Caco-2 (cell line): ENCODE measurements around the gene SLC25A34. TPM values are rescaled to one million over a fixed set of nuclear protein-coding genes. Genes with fewer than 3 reads are reported as not detected.

ENCODE experiments used
- BruUV-seq: library from RNA; stranded (reverse); fragments of 400-500 nt; replicated peaks from 2 replicates; lab custom pipeline; 2021; lab: Mats Ljungman, UMichigan
- CTCF ChIA-PET: fragments of 300-600 bp; sonication (Branson Sonifier 250); formaldehyde crosslinking; loops from one replicate; lab custom pipeline; 2022; ENCODE audit warnings: antibody characterized with exemption; lab: Charles Lee
- POLR2A ChIA-PET: fragments of 300-600 bp; sonication (Branson Sonifier 250); formaldehyde crosslinking; loops from one replicate; lab custom pipeline; 2022; ENCODE audit warnings: antibody characterized with exemption; lab: Charles Lee
- DNase-seq, 2 experiments: peaks; one replicate each; pipeline versions ENCODE4 v3.0.0 to v3.0.0-alpha.2; 2020 to 2022
- H3K27me3 ChIP-seq: replicated peaks from 2 replicates; pipeline ENCODE4 v1.6.0; 2011; ENCODE audit warnings: low read length; ENCODE audit not compliant: control insufficient read depth, insufficient read depth
- H3K36me3 ChIP-seq: 2 replicates; pipeline ENCODE4 v1.5.1; 2011; ENCODE audit warnings: low read length; ENCODE audit not compliant: control insufficient read depth, insufficient read depth
- H3K4me1 ChIP-seq: fragments of 250-450 bp; sonication (Bioruptor Pico); 2 replicates; pipeline ENCODE4 v1.5.1; 2020; ENCODE audit warnings: mild to moderate bottlenecking
- H3K4me3 ChIP-seq: 2 replicates; pipeline ENCODE4 v1.5.1; 2011; ENCODE audit warnings: low read depth, mild to moderate bottlenecking, control low read depth, low read length
- H3K9me3 ChIP-seq: fragments of 250-450 bp; sonication (Bioruptor Pico); 2 replicates; pipeline ENCODE4 v1.5.1; 2020; ENCODE audit warnings: mild to moderate bottlenecking, moderate library complexity
- H3K27ac Mint-ChIP-seq: one replicate; pipeline ENCODE4 v1.8.0; 2022; ENCODE audit warnings: mixed read lengths; ENCODE audit not compliant: unreplicated experiment
- H3K27me3 Mint-ChIP-seq: one replicate; pipeline ENCODE4 v1.8.0; 2022; ENCODE audit warnings: mixed read lengths; ENCODE audit not compliant: insufficient read depth, unreplicated experiment
- H3K36me3 Mint-ChIP-seq: one replicate; pipeline ENCODE4 v1.8.0; 2022; ENCODE audit warnings: mild to moderate bottlenecking, mixed read lengths; ENCODE audit not compliant: insufficient read depth, unreplicated experiment
- H3K4me1 Mint-ChIP-seq: one replicate; pipeline ENCODE4 v1.8.0; 2022; ENCODE audit warnings: low read depth, mixed read lengths; ENCODE audit not compliant: unreplicated experiment
- H3K4me3 Mint-ChIP-seq: one replicate; pipeline ENCODE4 v1.8.0; 2022; ENCODE audit warnings: mild to moderate bottlenecking, moderate library complexity, mixed read lengths; ENCODE audit not compliant: unreplicated experiment
- H3K9me3 Mint-ChIP-seq: one replicate; pipeline ENCODE4 v1.8.0; 2022; ENCODE audit warnings: mixed read lengths; ENCODE audit not compliant: unreplicated experiment
- intact Hi-C: fragments of 100-400 bp; cut with micrococcal nuclease; formaldehyde crosslinking; loops from one replicate; pipeline ENCODE4 v1.10.0; 2022; ENCODE audit not compliant: unreplicated experiment
- total RNA-seq: library from RNA; stranded (reverse); gene quantifications from 2 replicates; pipeline ENCODE4 v1.2.3, GENCODE V29; 2022
- TF ChIP-seq, protein P1 (sequence below), 2 experiments: fragments of 200-600 bp in 1 of 2; IDR thresholded peaks; 1 replicate in 1 of 2; 2 replicates in 1 of 2; pipeline versions ENCODE4 v1.5.1 to v1.8.0; 2011 to 2022; ENCODE audit warnings: antibody characterized with exemption in 1 of 2, control low read depth in 1 of 2, inconsistent platforms in 1 of 2, low read depth in 1 of 2, low read length in 1 of 2, mild to moderate bottlenecking in 1 of 2, moderate library complexity in 1 of 2; ENCODE audit not compliant: insufficient read depth in 1 of 2, severe bottlenecking in 1 of 2, unreplicated experiment in 1 of 2

The SLC25A34 gene
- total RNA-seq, 1 experiment from 2014 or later: 1.1 TPM

DNA sequence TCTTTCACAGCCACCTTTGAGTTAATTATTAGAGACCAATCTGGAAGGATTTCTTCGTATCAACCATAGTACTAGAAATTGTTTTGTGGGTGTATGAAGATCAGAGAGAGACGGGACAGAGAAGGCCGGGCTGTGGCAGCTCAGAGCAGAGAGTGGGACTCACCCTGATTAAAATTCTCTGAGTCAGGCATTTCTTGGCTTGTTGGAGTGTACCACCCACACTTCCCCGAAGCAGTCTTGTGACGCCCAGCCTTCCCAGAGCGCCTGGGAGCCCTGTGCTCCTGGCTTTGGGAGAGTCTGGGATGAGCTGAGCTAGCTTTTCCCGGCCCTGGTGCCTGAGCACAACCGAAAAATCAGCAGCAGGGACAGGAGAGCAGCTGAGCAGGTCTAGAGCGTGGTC lies 32.5 kb upstream of the SLC25A34 start:
- H3K4me3 ChIP-seq: no peak overlapping the region
- TF ChIP-seq, protein P1, sequence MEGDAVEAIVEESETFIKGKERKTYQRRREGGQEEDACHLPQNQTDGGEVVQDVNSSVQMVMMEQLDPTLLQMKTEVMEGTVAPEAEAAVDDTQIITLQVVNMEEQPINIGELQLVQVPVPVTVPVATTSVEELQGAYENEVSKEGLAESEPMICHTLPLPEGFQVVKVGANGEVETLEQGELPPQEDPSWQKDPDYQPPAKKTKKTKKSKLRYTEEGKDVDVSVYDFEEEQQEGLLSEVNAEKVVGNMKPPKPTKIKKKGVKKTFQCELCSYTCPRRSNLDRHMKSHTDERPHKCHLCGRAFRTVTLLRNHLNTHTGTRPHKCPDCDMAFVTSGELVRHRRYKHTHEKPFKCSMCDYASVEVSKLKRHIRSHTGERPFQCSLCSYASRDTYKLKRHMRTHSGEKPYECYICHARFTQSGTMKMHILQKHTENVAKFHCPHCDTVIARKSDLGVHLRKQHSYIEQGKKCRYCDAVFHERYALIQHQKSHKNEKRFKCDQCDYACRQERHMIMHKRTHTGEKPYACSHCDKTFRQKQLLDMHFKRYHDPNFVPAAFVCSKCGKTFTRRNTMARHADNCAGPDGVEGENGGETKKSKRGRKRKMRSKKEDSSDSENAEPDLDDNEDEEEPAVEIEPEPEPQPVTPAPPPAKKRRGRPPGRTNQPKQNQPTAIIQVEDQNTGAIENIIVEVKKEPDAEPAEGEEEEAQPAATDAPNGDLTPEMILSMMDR (IDR thresholded peaks at IDR 0.05; ENCODE audit: insufficient read depth in 1 of 2, low read depth in 1 of 2, low read length in 1 of 2, severe bottlenecking in 1 of 2, unreplicated experiment in 1 of 2): no peak
- no peaks in the 10 kb centered on the region for H3K9me3 ChIP-seq
- no peak for DNase-seq
- Mint-ChIP-seq H3K27ac (no peak overlapping the region), H3K27me3 (no peaks in the 10 kb centered on the region), H3K4me3 (no peak overlapping the region), H3K4me1 (no peaks in the 10 kb centered on the region), H3K36me3 (peaks cover 14% of the 10 kb centered on the region), H3K9me3 (no peaks in the 10 kb centered on the region)
- BruUV-seq: no TSS peak
- CTCF ChIA-PET: no interaction called here
- H3K27me3 ChIP-seq: no peaks in the 10 kb centered on the region
- H3K36me3 ChIP-seq: no peaks in the 10 kb centered on the region
- H3K4me1 ChIP-seq: no peaks in the 10 kb centered on the region
- POLR2A ChIA-PET: no interaction called here
- intact Hi-C loops: no loop called here

DNA sequence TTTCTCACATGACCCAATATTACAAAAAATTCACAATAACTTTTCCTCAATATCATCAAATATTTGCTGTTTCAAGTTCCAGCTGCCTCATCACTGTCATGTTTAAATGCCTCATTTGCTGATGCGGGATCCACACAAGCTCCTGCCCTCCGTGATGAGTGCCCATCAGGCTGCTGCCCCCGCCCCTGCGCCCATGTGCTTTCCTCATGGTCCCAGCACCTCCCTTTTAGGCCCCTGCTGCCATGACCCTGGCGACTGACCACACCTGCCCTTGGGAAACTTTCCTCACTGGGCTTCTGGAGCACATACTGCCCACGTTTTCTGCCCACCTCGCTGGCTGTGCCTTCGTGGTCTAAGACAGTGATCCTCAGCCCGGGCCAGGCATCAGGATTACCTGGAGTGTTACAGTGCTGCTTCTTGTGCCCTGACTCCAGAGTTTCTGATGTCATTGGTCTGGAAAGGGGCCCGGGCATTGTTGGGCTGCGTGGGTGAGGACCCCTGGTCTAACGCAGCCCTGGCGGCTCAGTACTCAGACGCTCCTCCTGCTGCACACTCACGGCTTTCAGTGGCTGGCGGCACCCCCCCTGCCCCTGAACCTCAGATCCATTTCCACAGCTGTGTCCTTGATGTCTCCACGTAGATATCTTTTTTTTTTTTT lies 31.4 kb upstream of the SLC25A34 start:
- no peaks in the 10 kb centered on the region for H3K4me1 ChIP-seq
- Mint-ChIP-seq H3K9me3 (no peaks in the 10 kb centered on the region), H3K27me3 (no peaks in the 10 kb centered on the region), H3K4me3 (no peak overlapping the region), H3K4me1 (no peaks in the 10 kb centered on the region), H3K27ac (no peak overlapping the region), H3K36me3 (peaks cover 14% of the 10 kb centered on the region)
- no TSS peak for BruUV-seq
- DNase-seq: no peak
- TF ChIP-seq, protein P1 (IDR thresholded peaks at IDR 0.05; ENCODE audit: insufficient read depth in 1 of 2, low read depth in 1 of 2, low read length in 1 of 2, severe bottlenecking in 1 of 2, unreplicated experiment in 1 of 2): no peak
- ChIA-PET POLR2A (no interaction called here), CTCF (no interaction called here)
- no peaks in the 10 kb centered on the region for H3K27me3 ChIP-seq
- intact Hi-C loops: no loop called here
- no peak overlapping the region for H3K4me3 ChIP-seq
- no peaks in the 10 kb centered on the region for H3K36me3 ChIP-seq
- no peaks in the 10 kb centered on the region for H3K9me3 ChIP-seq

DNA sequence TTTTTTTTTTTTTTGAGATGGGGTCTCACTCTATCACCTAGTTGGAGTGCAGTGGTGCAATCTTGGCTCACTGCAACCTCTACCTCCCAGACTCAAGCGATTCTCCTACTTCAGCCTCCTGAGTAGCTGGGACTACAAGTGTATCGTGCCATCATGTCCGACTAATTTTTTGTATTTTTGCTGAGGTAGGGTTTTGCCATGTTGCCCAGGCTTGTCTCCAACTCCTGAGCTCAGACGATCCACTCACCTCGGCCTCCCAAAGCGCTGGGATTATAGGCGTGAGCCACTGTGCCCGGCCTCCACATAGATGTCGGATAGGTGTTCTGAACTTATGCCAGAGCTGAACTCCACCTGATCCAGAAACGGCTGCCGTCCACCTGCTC lies 30.9 kb upstream of the SLC25A34 start:
- Histone ChIP-seq H3K9me3 (no peaks in the 10 kb centered on the region), H3K27me3 (no peaks in the 10 kb centered on the region), H3K4me3 (no peak overlapping the region), H3K36me3 (no peaks in the 10 kb centered on the region), H3K4me1 (no peaks in the 10 kb centered on the region)
- intact Hi-C loops: no loop called here
- ChIA-PET CTCF (no interaction called here), POLR2A (no interaction called here)
- BruUV-seq: no TSS peak
- H3K36me3 Mint-ChIP-seq: peaks cover 14% of the 10 kb centered on the region
- H3K27me3 Mint-ChIP-seq: no peaks in the 10 kb centered on the region
- no peaks in the 10 kb centered on the region for H3K4me1 Mint-ChIP-seq
- no peak overlapping the region for H3K4me3 Mint-ChIP-seq
- no peaks in the 10 kb centered on the region for H3K9me3 Mint-ChIP-seq
- H3K27ac Mint-ChIP-seq: no peak overlapping the region
- no peak for DNase-seq
- TF ChIP-seq, protein P1 (IDR thresholded peaks at IDR 0.05; ENCODE audit: insufficient read depth in 1 of 2, low read depth in 1 of 2, low read length in 1 of 2, severe bottlenecking in 1 of 2, unreplicated experiment in 1 of 2): no peak
